HG02571 (cell line): ENCODE results near the gene RAD18.
A peak's percentile ranks its signal among the peaks of the same experiment; 100 is the strongest.

ENCODE experiments used
- ATAC-seq: cut with Tn5 transposase; IDR thresholded peaks from one replicate; pipeline ENCODE4 v1.9.1; 2021; ENCODE audit warnings: mild to moderate bottlenecking, moderate library complexity; ENCODE audit not compliant: unreplicated experiment

RAD18 gene

GRCh38 chr3:8963137-8963853 is at the start of gene RAD18:
Gene RAD18, minus strand, starts transcription at chr3:8963472. Its CDS starts 87 bp downstream, at chr3:8963385.
- peak; percentile 94 for ATAC-seq

- no peak for ATAC-seq
Measured at GRCh38 chr3:9012521-9012920, 49.2 kb upstream of the RAD18 start.

GRCh38 chr3:9009976-9010545 is 46.8 kb upstream of the RAD18 start:
- ATAC-seq = no peak

- no peak for ATAC-seq
Measured at GRCh38 chr3:9008550-9009255, 45.4 kb upstream of the RAD18 start.

GRCh38 chr3:9007928-9008327 is 44.7 kb upstream of the RAD18 start:
- no peak for ATAC-seq

GRCh38 chr3:9007213-9007612 is 43.9 kb upstream of the RAD18 start:
- no peak for ATAC-seq

- no peak for ATAC-seq
Measured at GRCh38 chr3:9000041-9000440, 36.8 kb upstream of the RAD18 start.

GRCh38 chr3:8997151-8997550 is 33.9 kb upstream of the RAD18 start:
- ATAC-seq = no peak

- no peak for ATAC-seq
Measured at GRCh38 chr3:8996681-8997121, 33.4 kb upstream of the RAD18 start.

- ATAC-seq = no peak
Measured at GRCh38 chr3:8996216-8996615, 32.9 kb upstream of the RAD18 start.

GRCh38 chr3:8994226-8994625 is 31.0 kb upstream of the RAD18 start:
- ATAC-seq = no peak

- no peak for ATAC-seq
Measured at GRCh38 chr3:8993331-8993730, 30.1 kb upstream of the RAD18 start.

- ATAC-seq = no peak
Measured at GRCh38 chr3:8992854-8993253, 29.6 kb upstream of the RAD18 start.

- ATAC-seq = no peak
Measured at GRCh38 chr3:8992199-8992598, 28.9 kb upstream of the RAD18 start.

- ATAC-seq = no peak
Measured at GRCh38 chr3:8990266-8991215, 27.3 kb upstream of the RAD18 start.

GRCh38 chr3:8988791-8989558 is 25.7 kb upstream of the RAD18 start:
- no peak for ATAC-seq

- ATAC-seq = no peak
Measured at GRCh38 chr3:8988384-8988655, 25.0 kb upstream of the RAD18 start.

GRCh38 chr3:8987645-8988383 is 24.5 kb upstream of the RAD18 start:
- peak; percentile 70 for ATAC-seq

- ATAC-seq = no peak
Measured at GRCh38 chr3:8987226-8987625, 24.0 kb upstream of the RAD18 start.

GRCh38 chr3:8986741-8987140 is 23.5 kb upstream of the RAD18 start:
- no peak for ATAC-seq
